ENCODE measurements around the gene COL28A1. TPM values are rescaled to one million over a fixed set of nuclear protein-coding genes. Genes with fewer than 3 reads are reported as not detected.

COL28A1 gene
- total RNA-seq, 5 donors from 2014 or later (not counting 1 experiment from before 2014, with no cell fraction given): 0.09 to 0.23 (median 0.19) TPM; not detected in 1

DNA sequence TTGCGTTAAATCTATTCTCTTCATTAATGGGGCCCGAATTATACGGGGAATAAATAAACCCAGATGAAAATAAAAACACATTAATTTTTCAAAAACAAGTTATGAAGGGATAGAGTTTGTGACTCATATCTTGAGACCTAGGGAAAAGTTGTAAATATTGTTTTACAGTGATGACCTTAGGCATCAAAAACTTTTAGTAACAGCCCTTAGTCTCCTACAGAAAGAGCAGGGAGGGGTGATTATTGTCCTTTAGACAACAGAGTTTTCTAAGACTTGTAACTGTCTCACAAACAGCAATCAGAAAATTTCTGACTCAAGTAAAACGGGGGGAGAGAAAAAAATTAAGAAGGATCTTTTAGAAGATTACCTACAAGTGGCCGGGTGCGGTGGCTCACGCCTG lies 102.7 kb downstream of the COL28A1 start:
- DNase-seq (no peak), ATAC-seq (replicated peaks in 1 of 4) (no peak)
- Mint-ChIP-seq H3K27me3 (peaks cover 14 to 18% of the 10 kb centered on the region in 2 donors), H3K9me3 (no peaks in the 10 kb centered on the region), H3K27ac (no peak overlapping the region), H3K4me3 (no peak overlapping the region), H3K4me1 (no peaks in the 10 kb centered on the region), H3K36me3 (no peaks in the 10 kb centered on the region)
- Histone ChIP-seq H3K4me3 (ENCODE audit: control insufficient read depth in 1 of 2, extremely low read depth in 1 of 2, low read length in 1 of 2) (no peak overlapping the region), H3K27ac (ENCODE audit: low read length) (no peak overlapping the region), H3K27me3 (replicated peaks in 1 of 2; ENCODE audit: control insufficient read depth in 2 of 2, extremely low read depth in 1 of 2, insufficient read depth in 2 of 2, low read length in 1 of 2) (peaks cover 0 to 5% of the 10 kb centered on the region in 2 experiments), H3K4me1 (ENCODE audit: control insufficient read depth in 1 of 2, extremely low read depth in 1 of 2, insufficient read depth in 2 of 2, low read length in 2 of 2) (no peaks in the 10 kb centered on the region), H3K9me3 (no peaks in the 10 kb centered on the region), H3K36me3 (ENCODE audit: control insufficient read depth in 2 of 2, extremely low read depth in 1 of 2, insufficient read depth in 1 of 2, low read length in 1 of 2) (no peaks in the 10 kb centered on the region)
- ChIA-PET CTCF (no interaction called here), POLR2A (no interaction called here)
- no CpG with 5 or more reads among the region's 7 CpGs for WGBS (ENCODE audit: insufficient coverage)

DNA sequence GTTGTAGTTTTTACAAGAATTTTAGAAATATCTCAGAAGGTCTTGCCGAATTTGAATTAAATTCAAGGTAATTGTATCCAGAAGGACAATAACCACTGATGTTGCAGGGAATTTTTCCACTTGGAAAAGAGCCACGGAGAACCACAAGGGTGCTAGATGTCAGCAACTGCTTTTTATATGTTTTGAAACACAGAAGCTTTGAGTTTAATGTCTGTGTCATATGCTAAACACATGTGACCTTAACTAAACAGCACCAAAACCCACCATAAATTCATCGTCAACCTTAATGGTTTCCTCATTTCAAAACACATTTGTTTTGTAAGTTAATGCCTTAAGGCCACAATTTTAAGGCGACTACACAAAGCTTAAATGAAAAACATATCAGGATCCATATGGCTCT lies 106.9 kb downstream of the COL28A1 start:
- Histone ChIP-seq H3K27me3 (replicated peaks in 1 of 2; ENCODE audit: control insufficient read depth in 2 of 2, extremely low read depth in 1 of 2, insufficient read depth in 2 of 2, low read length in 1 of 2) (peaks cover 0 to 2% of the 10 kb centered on the region in 2 experiments), H3K36me3 (ENCODE audit: control insufficient read depth in 2 of 2, extremely low read depth in 1 of 2, insufficient read depth in 1 of 2, low read length in 1 of 2) (no peaks in the 10 kb centered on the region), H3K4me1 (ENCODE audit: control insufficient read depth in 1 of 2, extremely low read depth in 1 of 2, insufficient read depth in 2 of 2, low read length in 2 of 2) (peaks cover 0 to 3% of the 10 kb centered on the region in 2 experiments), H3K27ac (ENCODE audit: low read length) (no peak overlapping the region), H3K4me3 (ENCODE audit: control insufficient read depth in 1 of 2, extremely low read depth in 1 of 2, low read length in 1 of 2) (no peak overlapping the region), H3K9me3 (no peaks in the 10 kb centered on the region)
- POLR2A ChIA-PET: no interaction called here
- Mint-ChIP-seq H3K27ac (no peak overlapping the region), H3K4me3 (no peak overlapping the region), H3K4me1 (peaks cover 0 to 13% (median 13%) of the 10 kb centered on the region in 3 donors), H3K9me3 (no peaks in the 10 kb centered on the region), H3K27me3 (peaks cover 14 to 15% of the 10 kb centered on the region in 2 donors), H3K36me3 (no peaks in the 10 kb centered on the region)
- 82% methylated on average over 2 of the region's 4 CpGs for WGBS (ENCODE audit: insufficient coverage)
- ATAC-seq (replicated peaks in 1 of 4) (no peak), DNase-seq (no peak)
- CTCF ChIA-PET: no interaction called here

- WGBS (ENCODE audit: insufficient coverage): no CpG with 5 or more reads among the region's 1 CpG
- Histone ChIP-seq H3K9me3 (no peaks in the 10 kb centered on the region), H3K4me3 (ENCODE audit: control insufficient read depth in 1 of 2, extremely low read depth in 1 of 2, low read length in 1 of 2) (no peak overlapping the region), H3K36me3 (ENCODE audit: control insufficient read depth in 2 of 2, extremely low read depth in 1 of 2, insufficient read depth in 1 of 2, low read length in 1 of 2) (no peaks in the 10 kb centered on the region), H3K27ac (ENCODE audit: low read length) (no peak overlapping the region), H3K4me1 (ENCODE audit: control insufficient read depth in 1 of 2, extremely low read depth in 1 of 2, insufficient read depth in 2 of 2, low read length in 2 of 2) (peaks cover 0 to 3% of the 10 kb centered on the region in 2 experiments), H3K27me3 (replicated peaks in 1 of 2; ENCODE audit: control insufficient read depth in 2 of 2, extremely low read depth in 1 of 2, insufficient read depth in 2 of 2, low read length in 1 of 2) (peaks cover 0 to 1% of the 10 kb centered on the region in 2 experiments)
- DNase-seq: no peak
- H3K36me3 Mint-ChIP-seq: no peaks in the 10 kb centered on the region
- H3K9me3 Mint-ChIP-seq: no peaks in the 10 kb centered on the region
- peaks cover 0 to 13% (median 13%) of the 10 kb centered on the region in 3 donors for H3K4me1 Mint-ChIP-seq
- no peak overlapping the region for H3K4me3 Mint-ChIP-seq
- POLR2A ChIA-PET: no interaction called here
- H3K27ac Mint-ChIP-seq: no peak overlapping the region
- peaks cover 11 to 15% of the 10 kb centered on the region in 2 donors for H3K27me3 Mint-ChIP-seq
- ATAC-seq (replicated peaks in 1 of 4): no peak
- CTCF ChIA-PET: no interaction called here
Measured at GRCh38 chr7:7427363-7427762, 108.3 kb downstream of the COL28A1 start.

GRCh38 chr7:7426676-7427075 lies 109.0 kb downstream of the COL28A1 start:
- H3K27me3 Mint-ChIP-seq: peaks cover 7 to 11% of the 10 kb centered on the region in 2 donors
- no peak overlapping the region for H3K27ac Mint-ChIP-seq
- H3K4me3 Mint-ChIP-seq: no peak overlapping the region
- Histone ChIP-seq H3K36me3 (ENCODE audit: control insufficient read depth in 2 of 2, extremely low read depth in 1 of 2, insufficient read depth in 1 of 2, low read length in 1 of 2) (no peaks in the 10 kb centered on the region), H3K27ac (ENCODE audit: low read length) (no peak overlapping the region), H3K9me3 (no peaks in the 10 kb centered on the region), H3K27me3 (replicated peaks in 1 of 2; ENCODE audit: control insufficient read depth in 2 of 2, extremely low read depth in 1 of 2, insufficient read depth in 2 of 2, low read length in 1 of 2) (no peaks in the 10 kb centered on the region), H3K4me1 (ENCODE audit: control insufficient read depth in 1 of 2, extremely low read depth in 1 of 2, insufficient read depth in 2 of 2, low read length in 2 of 2) (peaks cover 0 to 3% of the 10 kb centered on the region in 2 experiments), H3K4me3 (ENCODE audit: control insufficient read depth in 1 of 2, extremely low read depth in 1 of 2, low read length in 1 of 2) (no peak overlapping the region)
- CTCF ChIA-PET: no interaction called here
- POLR2A ChIA-PET: no interaction called here
- DNase-seq (no peak), ATAC-seq (replicated peaks in 1 of 4) (no peak)
- peaks cover 0 to 13% (median 13%) of the 10 kb centered on the region in 3 donors for H3K4me1 Mint-ChIP-seq
- H3K9me3 Mint-ChIP-seq: no peaks in the 10 kb centered on the region
- WGBS (ENCODE audit: insufficient coverage): 100% methylated on average over 1 of the region's 2 CpGs
- no peaks in the 10 kb centered on the region for H3K36me3 Mint-ChIP-seq

DNA sequence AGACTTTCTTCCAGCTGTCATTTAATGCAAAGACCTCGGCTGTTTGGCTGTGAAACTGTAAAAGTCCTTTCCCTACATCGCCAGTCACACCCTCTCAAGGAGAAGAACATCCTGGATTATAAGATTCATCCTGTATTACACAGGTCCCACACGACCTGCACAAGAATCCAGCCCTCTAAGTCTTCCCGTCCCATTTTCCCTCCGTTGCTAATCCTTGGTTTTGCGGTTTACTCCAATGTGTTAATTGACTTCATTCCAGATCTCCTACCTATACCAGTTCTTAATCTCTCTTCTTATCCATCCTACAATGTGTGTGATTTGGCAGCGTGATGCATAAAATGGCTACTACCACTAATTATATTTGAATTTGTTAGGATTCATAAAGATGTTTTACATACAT lies 110.4 kb downstream of the COL28A1 start:
- Mint-ChIP-seq H3K36me3 (no peaks in the 10 kb centered on the region), H3K4me1 (peaks cover 0 to 13% (median 13%) of the 10 kb centered on the region in 3 donors), H3K4me3 (peak overlapping the region; percentile 19 to 21 (median 19)), H3K27ac (no peak overlapping the region), H3K27me3 (no peaks in the 10 kb centered on the region), H3K9me3 (no peaks in the 10 kb centered on the region)
- ATAC-seq (replicated peaks in 1 of 4) (no peak), DNase-seq (no peak)
- no peak overlapping the region for H3K27ac ChIP-seq (ENCODE audit: low read length)
- H3K4me1 ChIP-seq (ENCODE audit: control insufficient read depth in 1 of 2, extremely low read depth in 1 of 2, insufficient read depth in 2 of 2, low read length in 2 of 2): peaks cover 0 to 3% of the 10 kb centered on the region in 2 experiments
- H3K4me3 ChIP-seq (ENCODE audit: control insufficient read depth in 1 of 2, extremely low read depth in 1 of 2, low read length in 1 of 2): no peak overlapping the region
- H3K9me3 ChIP-seq: no peaks in the 10 kb centered on the region
- no peaks in the 10 kb centered on the region for H3K27me3 ChIP-seq (replicated peaks in 1 of 2; ENCODE audit: control insufficient read depth in 2 of 2, extremely low read depth in 1 of 2, insufficient read depth in 2 of 2, low read length in 1 of 2)
- ChIA-PET CTCF (interaction anchor here in 1 of 2 donors (0.6 to 1.4 kb wide), 3 partner anchors 242 to 792 kb away, joined by 3 to 4 read pairs (median 4); no protein-coding TSS in a partner anchor), POLR2A (no interaction called here)
- H3K36me3 ChIP-seq (ENCODE audit: control insufficient read depth in 2 of 2, extremely low read depth in 1 of 2, insufficient read depth in 1 of 2, low read length in 1 of 2): no peaks in the 10 kb centered on the region
- 91% methylated on average over 3 of the region's 7 CpGs for WGBS (ENCODE audit: insufficient coverage)

- H3K27ac Mint-ChIP-seq: peak overlapping the region; percentile 9 to 40
Measured at GRCh38 chr7:7424151-7424873, 111.4 kb downstream of the COL28A1 start.

More at GRCh38 chr7:7424151-7424873, 111.4 kb downstream of the COL28A1 start:
- peak; percentile 45 to 71 (median 64) for ATAC-seq (replicated peaks in 1 of 4)
- DNase-seq: peak in 23 of 35 experiments; percentile 0 to 61 (median 22)
- H3K4me3 Mint-ChIP-seq: peak overlapping the region; percentile 66 to 81 (median 75)
- no peaks in the 10 kb centered on the region for H3K27me3 ChIP-seq (replicated peaks in 1 of 2; ENCODE audit: control insufficient read depth in 2 of 2, extremely low read depth in 1 of 2, insufficient read depth in 2 of 2, low read length in 1 of 2)
- H3K27ac ChIP-seq (ENCODE audit: low read length): no peak overlapping the region
- no peaks in the 10 kb centered on the region for H3K9me3 Mint-ChIP-seq
- no peaks in the 10 kb centered on the region for H3K36me3 Mint-ChIP-seq
- peak overlapping the region; percentile 47 to 52 for H3K4me3 ChIP-seq (ENCODE audit: control insufficient read depth in 1 of 2, extremely low read depth in 1 of 2, low read length in 1 of 2)
- peaks cover 0 to 13% (median 13%) of the 10 kb centered on the region in 3 donors for H3K4me1 Mint-ChIP-seq
- POLR2A ChIA-PET: no interaction called here
- CTCF ChIA-PET: interaction anchor here in 1 of 2 donors (0.5 to 1.6 kb wide), 7 partner anchors 243 to 872 kb away, joined by 3 to 5 read pairs (median 4); no protein-coding TSS in a partner anchor
- H3K36me3 ChIP-seq (ENCODE audit: control insufficient read depth in 2 of 2, extremely low read depth in 1 of 2, insufficient read depth in 1 of 2, low read length in 1 of 2): no peaks in the 10 kb centered on the region
- WGBS (ENCODE audit: insufficient coverage): 72% methylated on average over 3 of the region's 14 CpGs
- peaks cover 0 to 3% of the 10 kb centered on the region in 2 experiments for H3K4me1 ChIP-seq (ENCODE audit: control insufficient read depth in 1 of 2, extremely low read depth in 1 of 2, insufficient read depth in 2 of 2, low read length in 2 of 2)
- H3K27me3 Mint-ChIP-seq: no peaks in the 10 kb centered on the region
- no peaks in the 10 kb centered on the region for H3K9me3 ChIP-seq

Data from T-cell (primary cell).